PC-3 (cell line): ENCODE data around the gene SCG2. TPM values are rescaled to one million over a fixed set of nuclear protein-coding genes. Genes with fewer than 3 reads are reported as not detected.

Experiments used
- ATAC-seq: fragments of 200-7000 bp; cut with Tn5 transposase; 2 replicates; pipeline ENCODE4 v1.9.1; 2020; ENCODE audit warnings: mild to moderate bottlenecking, moderate library complexity
- BruUV-seq: library from RNA; stranded (reverse); fragments of 400-500 nt; replicated peaks from 2 replicates; lab custom pipeline; 2021; lab: Mats Ljungman, UMichigan
- CTCF ChIA-PET: fragments of 300-600 bp; sonication (Branson Sonifier 250); formaldehyde crosslinking; loops from one replicate; lab custom pipeline; 2022; ENCODE audit warnings: antibody characterized with exemption; lab: Charles Lee
- POLR2A ChIA-PET: fragments of 300-600 bp; sonication (Branson Sonifier 250); formaldehyde crosslinking; loops from one replicate; lab custom pipeline; 2022; ENCODE audit warnings: antibody characterized with exemption; ENCODE audit not compliant: unreplicated experiment; lab: Charles Lee
- DNase-seq: peaks from one replicate; pipeline ENCODE4 v3.0.0-alpha.2; 2015
- H2AFZ ChIP-seq: fragments of 300-600 bp; sonication (generic); 2 replicates; pipeline ENCODE4 v1.6.0; 2016; ENCODE audit warnings: antibody characterized with exemption, low read length
- H3F3A ChIP-seq: fragments of 300-600 bp; sonication (generic); one replicate; pipeline ENCODE4 v1.6.0; 2017; ENCODE audit warnings: antibody characterized with exemption, low read length, control low read depth, mild to moderate bottlenecking; ENCODE audit not compliant: unreplicated experiment
- H3K27ac ChIP-seq: fragments of 300-600 bp; sonication (generic); 2 replicates; pipeline ENCODE4 v1.5.1; 2016; ENCODE audit warnings: mild to moderate bottlenecking, low read length
- H3K27me3 ChIP-seq: fragments of 300-600 bp; sonication (generic); 2 replicates; pipeline ENCODE4 v1.6.1; 2016; ENCODE audit warnings: low read length, mixed read lengths
- H3K36me3 ChIP-seq: fragments of 300-600 bp; sonication (generic); 2 replicates; pipeline ENCODE4 v1.6.1; 2016; ENCODE audit warnings: low read depth, mixed run types, low read length, mixed read lengths
- H3K4me1 ChIP-seq: fragments of 300-600 bp; sonication (generic); 2 replicates; pipeline ENCODE4 v1.5.1; 2016; ENCODE audit warnings: low read length; ENCODE audit not compliant: insufficient read depth
- H3K4me2 ChIP-seq: fragments of 300-600 bp; sonication (generic); 2 replicates; pipeline ENCODE4 v1.6.0; 2016; ENCODE audit warnings: low read length
- H3K4me3 ChIP-seq: fragments of 300-600 bp; sonication (generic); 2 replicates; pipeline ENCODE4 v1.5.1; 2016; ENCODE audit warnings: mild to moderate bottlenecking, low read length, mixed read lengths
- H3K79me2 ChIP-seq: fragments of 300-600 bp; sonication (generic); 2 replicates; pipeline ENCODE4 v1.6.1; 2017; ENCODE audit warnings: low read length, mixed read lengths
- H3K9ac ChIP-seq: fragments of 300-600 bp; sonication (generic); 2 replicates; pipeline ENCODE4 v1.6.0; 2016; ENCODE audit warnings: mild to moderate bottlenecking, low read length
- H3K9me2 ChIP-seq: fragments of 300-600 bp; sonication (generic); replicated peaks from 2 replicates; pipeline ENCODE4 v1.6.1; 2016; ENCODE audit warnings: mixed run types, low read length, mixed read lengths
- H3K9me3 ChIP-seq: fragments of 300-600 bp; sonication (generic); 2 replicates; pipeline ENCODE4 v1.6.1; 2016; ENCODE audit warnings: low read length, mixed read lengths
- H4K20me1 ChIP-seq: fragments of 300-600 bp; sonication (generic); 2 replicates; pipeline ENCODE4 v1.6.1; 2016; ENCODE audit warnings: low read length, mixed read lengths
- EZH2 ChIP-seq: fragments of 300-600 bp; sonication (generic); IDR thresholded peaks from one replicate; pipeline ENCODE4 v1.6.1; 2017; ENCODE audit warnings: antibody characterized with exemption, mild to moderate bottlenecking, low read length; ENCODE audit not compliant: unreplicated experiment
- EZH2phosphoT487 ChIP-seq: fragments of 300-600 bp; sonication (generic); IDR thresholded peaks from 2 replicates; pipeline ENCODE4 v1.6.1; 2018; ENCODE audit warnings: mild to moderate bottlenecking, antibody characterized with exemption, low read length, borderline replicate concordance
- intact Hi-C: fragments of 100-400 bp; cut with micrococcal nuclease; formaldehyde crosslinking; loops from 2 replicates; pipeline ENCODE4 v1.9.0; 2023
- total RNA-seq: library from RNA; depleted of rRNA; stranded (reverse); fragments of >200 nt; gene quantifications from 2 replicates; pipeline ENCODE4 v1.2.3, GENCODE V29; 2014
- TF ChIP-seq, protein P1 (sequence below): fragments of 300-600 bp; sonication (generic); conservative IDR thresholded peaks from 2 replicates; pipeline ENCODE4 v1.5.1; 2017; ENCODE audit warnings: antibody characterized with exemption, low read depth, mild to moderate bottlenecking, low read length

SCG2 gene
- total RNA-seq, 1 experiment from 2014 or later, result 0.51 TPM

DNA sequence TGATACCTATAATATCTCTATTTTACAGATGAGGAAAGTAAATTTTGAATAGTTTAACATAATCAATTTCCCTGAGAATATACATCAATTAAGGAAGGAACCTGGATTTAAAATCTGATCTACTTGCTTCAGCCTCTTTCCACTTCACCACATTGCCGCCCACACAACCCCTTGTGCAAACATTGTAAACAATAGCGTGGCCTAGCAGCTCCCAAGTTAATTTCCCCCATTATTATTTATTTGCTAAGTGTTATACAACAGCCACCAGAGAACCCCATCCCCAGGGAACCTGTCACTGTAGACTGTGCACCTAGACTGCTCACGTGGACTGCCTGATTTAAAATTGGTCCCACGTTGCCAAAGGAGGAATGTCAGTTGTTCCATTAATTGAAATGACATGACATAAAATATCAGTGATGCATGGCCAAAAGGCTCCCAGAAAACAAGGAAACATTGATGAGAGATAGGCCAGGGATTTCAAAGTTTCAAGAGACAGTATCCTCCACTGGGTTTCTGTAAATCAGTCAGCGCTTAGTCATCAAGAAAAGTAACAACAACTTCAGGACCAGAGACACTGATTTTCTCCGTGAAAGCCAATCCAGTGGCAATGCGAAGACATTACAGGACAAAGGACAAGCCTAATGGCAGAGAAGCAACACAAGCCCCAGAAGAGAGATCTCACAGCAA, 41.3 kb downstream of the SCG2 start:
- no peaks in the 10 kb centered on the region for H3K9me2 ChIP-seq
- peaks cover 5% of the 10 kb centered on the region for H3F3A ChIP-seq
- H3K4me3 ChIP-seq, result no peak overlapping the region
- intact Hi-C loops, result loop anchor here (5.0 kb wide), 1 partner anchor 41 kb away; the partner anchor contains the start of gene SCG2
- DNase-seq (peak; percentile 72), ATAC-seq (peak; percentile 64)
- H3K9me3 ChIP-seq, result no peaks in the 10 kb centered on the region
- peak overlapping the region; percentile 67 for H3K27ac ChIP-seq
- no peaks in the 10 kb centered on the region for H3K36me3 ChIP-seq
- POLR2A ChIA-PET, result no interaction called here
- CTCF ChIA-PET, result no interaction called here
- peak overlapping the region; percentile 37 for H3K4me2 ChIP-seq
- H4K20me1 ChIP-seq, result no peaks in the 10 kb centered on the region
- H3K9ac ChIP-seq, result no peak overlapping the region
- TF ChIP-seq, protein P1, sequence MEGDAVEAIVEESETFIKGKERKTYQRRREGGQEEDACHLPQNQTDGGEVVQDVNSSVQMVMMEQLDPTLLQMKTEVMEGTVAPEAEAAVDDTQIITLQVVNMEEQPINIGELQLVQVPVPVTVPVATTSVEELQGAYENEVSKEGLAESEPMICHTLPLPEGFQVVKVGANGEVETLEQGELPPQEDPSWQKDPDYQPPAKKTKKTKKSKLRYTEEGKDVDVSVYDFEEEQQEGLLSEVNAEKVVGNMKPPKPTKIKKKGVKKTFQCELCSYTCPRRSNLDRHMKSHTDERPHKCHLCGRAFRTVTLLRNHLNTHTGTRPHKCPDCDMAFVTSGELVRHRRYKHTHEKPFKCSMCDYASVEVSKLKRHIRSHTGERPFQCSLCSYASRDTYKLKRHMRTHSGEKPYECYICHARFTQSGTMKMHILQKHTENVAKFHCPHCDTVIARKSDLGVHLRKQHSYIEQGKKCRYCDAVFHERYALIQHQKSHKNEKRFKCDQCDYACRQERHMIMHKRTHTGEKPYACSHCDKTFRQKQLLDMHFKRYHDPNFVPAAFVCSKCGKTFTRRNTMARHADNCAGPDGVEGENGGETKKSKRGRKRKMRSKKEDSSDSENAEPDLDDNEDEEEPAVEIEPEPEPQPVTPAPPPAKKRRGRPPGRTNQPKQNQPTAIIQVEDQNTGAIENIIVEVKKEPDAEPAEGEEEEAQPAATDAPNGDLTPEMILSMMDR, result no peak
- TF ChIP-seq EZH2, result no peak
- TF ChIP-seq EZH2phosphoT487, result no peak
- peaks cover 42% of the 10 kb centered on the region for H3K4me1 ChIP-seq
- no TSS peak for BruUV-seq
- H3K27me3 ChIP-seq, result no peaks in the 10 kb centered on the region
- no peaks in the 10 kb centered on the region for H3K79me2 ChIP-seq
- H2AFZ ChIP-seq, result 0 out of 2 replicates have a peak overlapping the region, but pooled peaks have one; percentile 16

DNA sequence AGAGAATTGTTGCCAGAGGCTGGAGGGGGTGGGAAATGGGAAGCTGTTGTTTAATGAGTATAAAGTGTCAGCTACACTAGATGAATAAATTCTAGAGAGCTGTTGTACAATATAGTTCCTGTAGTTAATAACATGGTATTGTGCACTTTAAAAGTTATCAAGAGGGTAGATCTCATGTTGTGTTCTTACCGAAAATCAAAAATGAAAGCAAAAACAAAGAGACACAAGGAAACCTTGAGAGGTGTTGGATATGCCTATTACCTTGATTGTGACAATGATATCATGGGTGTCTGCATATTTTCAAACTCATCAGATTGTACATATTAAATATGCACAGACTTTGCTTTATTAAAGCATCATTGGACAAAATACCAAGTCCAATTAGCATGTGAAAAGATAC, 43.2 kb downstream of the SCG2 start:
- no peaks in the 10 kb centered on the region for H4K20me1 ChIP-seq
- no peak overlapping the region for H3K9ac ChIP-seq
- H3K9me3 ChIP-seq, result no peaks in the 10 kb centered on the region
- no peaks in the 10 kb centered on the region for H3K9me2 ChIP-seq
- no peak overlapping the region for H3K4me3 ChIP-seq
- no peaks in the 10 kb centered on the region for H3K27me3 ChIP-seq
- TF ChIP-seq EZH2phosphoT487 (no peak), EZH2 (no peak)
- TF ChIP-seq, protein P1, result no peak
- H3K79me2 ChIP-seq, result no peaks in the 10 kb centered on the region
- no peaks in the 10 kb centered on the region for H3K36me3 ChIP-seq
- ChIA-PET CTCF (no interaction called here), POLR2A (no interaction called here)
- no peak for ATAC-seq
- no TSS peak for BruUV-seq
- H3K27ac ChIP-seq, result no peak overlapping the region
- H3K4me1 ChIP-seq, result peaks cover 35% of the 10 kb centered on the region
- H2AFZ ChIP-seq, result no peak overlapping the region
- H3K4me2 ChIP-seq, result no peak overlapping the region
- no peak for DNase-seq
- H3F3A ChIP-seq, result peaks cover 4% of the 10 kb centered on the region
- intact Hi-C loops, result no loop called here

DNA sequence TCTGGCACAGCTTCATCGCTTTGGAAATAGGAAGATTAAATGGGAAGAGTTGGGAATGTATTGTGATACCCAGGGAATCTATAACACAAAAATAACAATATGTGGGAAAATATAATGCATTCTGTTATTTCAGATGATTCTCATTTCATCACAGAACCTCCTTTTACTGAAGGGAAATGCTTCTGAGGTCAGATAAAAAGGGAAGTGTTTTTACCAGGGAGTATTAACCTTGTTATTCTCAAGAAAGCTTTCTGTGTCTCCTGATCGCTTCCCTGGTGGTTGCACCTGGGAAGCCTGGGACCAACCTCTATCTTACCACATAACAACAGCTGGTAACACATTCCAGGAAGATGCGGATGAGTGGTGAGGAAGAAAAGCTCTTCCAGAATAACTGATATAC, 47.2 kb downstream of the SCG2 start:
- CTCF ChIA-PET, result no interaction called here
- H3K79me2 ChIP-seq, result no peaks in the 10 kb centered on the region
- POLR2A ChIA-PET, result no interaction called here
- H4K20me1 ChIP-seq, result no peaks in the 10 kb centered on the region
- no peak overlapping the region for H3K4me2 ChIP-seq
- H3K4me3 ChIP-seq, result no peak overlapping the region
- DNase-seq (no peak), ATAC-seq (no peak)
- intact Hi-C loops, result no loop called here
- no peaks in the 10 kb centered on the region for H3K9me3 ChIP-seq
- H3K9me2 ChIP-seq, result no peaks in the 10 kb centered on the region
- no peaks in the 10 kb centered on the region for H3K27me3 ChIP-seq
- no peak overlapping the region for H2AFZ ChIP-seq
- H3K27ac ChIP-seq, result no peak overlapping the region
- BruUV-seq, result no TSS peak
- TF ChIP-seq EZH2phosphoT487, result no peak
- no peak for TF ChIP-seq EZH2
- TF ChIP-seq, protein P1, result no peak
- H3K4me1 ChIP-seq, result peaks cover 5% of the 10 kb centered on the region
- H3K9ac ChIP-seq, result no peak overlapping the region
- no peaks in the 10 kb centered on the region for H3F3A ChIP-seq
- H3K36me3 ChIP-seq, result no peaks in the 10 kb centered on the region
